ENCODE results near the gene TUFT1.

The TUFT1 gene

GRCh38 chr1:151540021-151540981 is at the start of gene TUFT1:
Gene TUFT1 (plus strand): TSS chr1:151540309. CDS start chr1:151540367, 58 bp downstream.
- no peak for TF ChIP-seq CTCF (IDR thresholded peaks at IDR 0.05; ENCODE audit: control insufficient read depth, extremely low read depth, insufficient read depth)
- DNase-seq (ENCODE audit: low read depth): peak; percentile 89
- peak within 1 kb of the TSS; percentile 90 for H3K4me3 ChIP-seq (ENCODE audit: low read depth, low read length)

- no peak for TF ChIP-seq CTCF (IDR thresholded peaks at IDR 0.05; ENCODE audit: control insufficient read depth, extremely low read depth, insufficient read depth)
- H3K4me3 ChIP-seq (ENCODE audit: low read depth, low read length): no peak overlapping the region
- DNase-seq (ENCODE audit: low read depth): no peak
Observed at GRCh38 chr1:151491641-151492040, 48.5 kb upstream of the TUFT1 start.

- no peak overlapping the region for H3K4me3 ChIP-seq (ENCODE audit: low read depth, low read length)
- no peak for TF ChIP-seq CTCF (IDR thresholded peaks at IDR 0.05; ENCODE audit: control insufficient read depth, extremely low read depth, insufficient read depth)
- DNase-seq (ENCODE audit: low read depth): peak; percentile 62
Observed at GRCh38 chr1:151492120-151492519, 48.0 kb upstream of the TUFT1 start.

- no peak overlapping the region for H3K4me3 ChIP-seq (ENCODE audit: low read depth, low read length)
- TF ChIP-seq CTCF (IDR thresholded peaks at IDR 0.05; ENCODE audit: control insufficient read depth, extremely low read depth, insufficient read depth): no peak
- DNase-seq (ENCODE audit: low read depth): no peak
Observed at GRCh38 chr1:151493042-151493441, 47.1 kb upstream of the TUFT1 start.

- no peak overlapping the region for H3K4me3 ChIP-seq (ENCODE audit: low read depth, low read length)
- TF ChIP-seq CTCF (IDR thresholded peaks at IDR 0.05; ENCODE audit: control insufficient read depth, extremely low read depth, insufficient read depth): no peak
- DNase-seq (ENCODE audit: low read depth): no peak
Observed at GRCh38 chr1:151494741-151495281, 45.3 kb upstream of the TUFT1 start.

- DNase-seq (ENCODE audit: low read depth): no peak
- no peak overlapping the region for H3K4me3 ChIP-seq (ENCODE audit: low read depth, low read length)
Observed at GRCh38 chr1:151495316-151495715, 44.8 kb upstream of the TUFT1 start.

More at GRCh38 chr1:151495316-151495715, 44.8 kb upstream of the TUFT1 start:
- TF ChIP-seq CTCF (IDR thresholded peaks at IDR 0.05; ENCODE audit: control insufficient read depth, extremely low read depth, insufficient read depth): no peak
